GM21723 (cell line): ENCODE results near the gene ESR1.
A peak's percentile ranks its signal among the peaks of the same experiment; 100 is the strongest.

Experiments used
- ATAC-seq: cut with Tn5 transposase; IDR thresholded peaks from one replicate; pipeline ENCODE4 v1.9.1; 2021; ENCODE audit warnings: mild to moderate bottlenecking, moderate library complexity; ENCODE audit not compliant: unreplicated experiment

Gene ESR1

DNA sequence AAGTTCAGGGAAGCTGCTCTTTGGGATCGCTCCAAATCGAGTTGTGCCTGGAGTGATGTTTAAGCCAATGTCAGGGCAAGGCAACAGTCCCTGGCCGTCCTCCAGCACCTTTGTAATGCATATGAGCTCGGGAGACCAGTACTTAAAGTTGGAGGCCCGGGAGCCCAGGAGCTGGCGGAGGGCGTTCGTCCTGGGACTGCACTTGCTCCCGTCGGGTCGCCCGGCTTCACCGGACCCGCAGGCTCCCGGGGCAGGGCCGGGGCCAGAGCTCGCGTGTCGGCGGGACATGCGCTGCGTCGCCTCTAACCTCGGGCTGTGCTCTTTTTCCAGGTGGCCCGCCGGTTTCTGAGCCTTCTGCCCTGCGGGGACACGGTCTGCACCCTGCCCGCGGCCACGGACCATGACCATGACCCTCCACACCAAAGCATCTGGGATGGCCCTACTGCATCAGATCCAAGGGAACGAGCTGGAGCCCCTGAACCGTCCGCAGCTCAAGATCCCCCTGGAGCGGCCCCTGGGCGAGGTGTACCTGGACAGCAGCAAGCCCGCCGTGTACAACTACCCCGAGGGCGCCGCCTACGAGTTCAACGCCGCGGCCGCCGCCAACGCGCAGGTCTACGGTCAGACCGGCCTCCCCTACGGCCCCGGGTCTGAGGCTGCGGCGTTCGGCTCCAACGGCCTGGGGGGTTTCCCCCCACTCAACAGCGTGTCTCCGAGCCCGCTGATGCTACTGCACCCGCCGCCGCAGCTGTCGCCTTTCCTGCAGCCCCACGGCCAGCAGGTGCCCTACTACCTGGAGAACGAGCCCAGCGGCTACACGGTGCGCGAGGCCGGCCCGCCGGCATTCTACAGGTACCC lies at the start of gene ESR1:
Gene ESR1, plus strand, starts transcription at position 170 of the 858 bp plus-strand sequence. Its CDS starts 231 bp downstream, at position 401.
- ATAC-seq, result no peak

GRCh38 chr6:151760486-151760885 lies 47.0 kb upstream of the ESR1 start:
- ATAC-seq, result no peak

GRCh38 chr6:151761851-151762250 lies 45.6 kb upstream of the ESR1 start:
- ATAC-seq, result no peak

DNA sequence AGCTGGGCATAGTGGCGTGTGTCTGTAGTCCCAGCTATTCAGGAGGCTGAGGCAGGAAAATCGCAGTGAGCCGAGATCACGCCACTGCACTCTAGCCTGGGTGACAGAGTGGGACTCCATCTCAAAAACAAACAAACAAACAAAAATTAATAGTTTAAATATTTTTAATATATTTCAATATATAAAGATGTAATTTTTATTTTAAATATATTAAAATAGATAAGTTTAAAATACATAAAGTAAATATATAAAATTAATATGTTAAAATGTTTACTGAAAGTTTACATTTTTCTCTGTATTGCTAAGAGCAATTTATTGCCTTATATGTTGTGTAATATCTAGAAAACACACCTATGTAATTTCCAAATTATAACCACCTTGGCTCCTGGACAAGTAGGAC lies 44.7 kb upstream of the ESR1 start:
- ATAC-seq, result no peak

DNA sequence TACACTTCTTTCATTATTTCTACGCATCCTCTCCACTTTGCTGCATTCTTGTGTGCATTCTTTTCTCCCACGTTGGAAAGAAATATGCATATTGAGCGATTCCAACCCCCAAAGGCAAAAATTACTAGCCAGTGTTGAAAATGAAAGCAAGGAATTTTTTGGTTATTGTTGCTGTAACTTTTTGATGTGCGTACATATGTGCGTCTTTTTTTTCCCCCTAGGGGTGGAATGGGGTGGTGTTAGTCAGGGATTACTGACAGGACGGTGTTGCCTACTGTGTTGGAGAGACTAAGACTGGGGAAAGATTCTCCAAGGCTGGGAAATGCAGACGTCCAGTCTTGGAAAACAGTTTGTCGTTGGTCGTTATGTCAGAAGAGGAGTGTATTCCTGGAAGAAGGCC lies 44.2 kb upstream of the ESR1 start:
- no peak for ATAC-seq

- ATAC-seq, result peak; percentile 81
These were observed 43.4 kb upstream of the ESR1 start for GRCh38 chr6:151763938-151764680.

- ATAC-seq, result peak; percentile 67
These were observed 42.0 kb upstream of the ESR1 start for GRCh38 chr6:151765444-151765886.

GRCh38 chr6:151772446-151772845 lies 35.0 kb upstream of the ESR1 start:
- no peak for ATAC-seq

- ATAC-seq, result no peak
These were observed 34.1 kb upstream of the ESR1 start for GRCh38 chr6:151773382-151773781.

DNA sequence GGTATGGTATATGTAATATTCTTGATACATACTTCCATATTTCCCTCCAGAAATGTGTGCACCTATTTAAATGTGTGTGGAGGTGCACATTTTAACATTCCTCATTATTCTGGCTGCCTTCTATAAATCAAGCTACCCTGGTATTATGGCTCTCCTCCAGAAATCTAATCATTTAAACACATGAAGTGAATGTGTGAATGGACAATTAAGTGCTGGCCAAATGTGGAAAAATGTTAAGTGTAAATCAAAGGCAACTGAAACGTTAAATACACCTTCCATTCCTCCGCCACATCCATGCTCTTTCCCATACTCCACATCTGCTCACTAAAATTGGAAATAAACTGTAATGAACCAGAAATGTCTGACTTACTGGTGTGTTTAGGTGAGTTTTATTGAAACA lies 24.9 kb upstream of the ESR1 start:
- no peak for ATAC-seq

GRCh38 chr6:151783692-151784091 lies 23.8 kb upstream of the ESR1 start:
- no peak for ATAC-seq

- no peak for ATAC-seq
These were observed 22.9 kb upstream of the ESR1 start for GRCh38 chr6:151784441-151785214.

- no peak for ATAC-seq
These were observed 10.5 kb upstream of the ESR1 start for GRCh38 chr6:151796842-151797530.

DNA sequence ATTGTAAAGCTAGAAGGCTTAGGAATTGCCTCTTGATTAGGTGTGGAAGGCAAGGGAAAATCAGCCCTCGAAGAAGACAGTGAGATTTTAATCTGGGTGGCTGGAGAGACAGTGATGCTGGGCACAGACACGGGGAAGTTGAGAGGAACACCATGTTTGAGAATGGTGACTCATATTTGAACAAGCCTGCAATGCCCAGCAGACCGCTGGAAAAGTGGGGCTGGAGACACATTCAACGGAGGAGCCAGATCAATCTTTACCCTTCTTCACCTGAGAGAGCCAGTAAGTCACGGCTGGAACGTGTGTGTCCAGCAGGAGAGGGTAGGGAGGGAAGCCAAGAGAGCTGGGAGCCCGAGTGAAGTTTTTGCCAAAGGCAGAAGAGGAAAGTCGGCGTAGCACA lies 3.7 kb upstream of the ESR1 start:
- no peak for ATAC-seq

DNA sequence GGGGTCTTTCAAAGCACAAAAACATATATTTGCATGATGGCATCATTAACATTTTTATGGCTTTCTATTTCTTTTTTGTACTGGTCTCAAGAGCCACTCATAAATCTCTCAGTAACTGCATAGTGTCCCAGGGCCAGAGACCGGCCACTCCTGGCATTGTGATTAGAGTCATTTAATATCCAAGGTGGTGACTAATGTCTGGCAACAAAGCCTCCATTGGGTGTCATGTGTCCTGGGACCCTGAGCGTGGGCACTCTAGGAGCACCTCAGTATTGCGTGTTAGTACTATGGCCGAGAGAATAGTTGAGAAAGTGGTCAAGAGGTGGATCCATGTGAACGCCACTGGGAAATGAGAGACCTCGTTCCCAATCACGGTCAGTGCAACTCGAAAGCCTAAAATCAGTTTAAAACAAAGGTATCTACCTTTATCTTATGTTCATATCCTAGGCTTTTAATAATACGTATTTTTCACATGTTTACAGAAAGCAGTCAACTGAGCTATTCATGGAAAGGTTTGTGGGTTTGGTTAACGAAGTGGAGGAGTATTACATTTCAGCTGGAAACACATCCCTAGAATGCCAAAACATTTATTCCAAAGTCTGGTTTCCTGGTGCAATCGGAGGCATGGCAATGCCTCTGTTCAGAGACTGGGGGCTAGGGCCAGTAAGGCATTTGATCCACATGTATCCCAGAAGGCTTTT lies 2.7 kb upstream of the ESR1 start:
- no peak for ATAC-seq

- ATAC-seq, result no peak
These were observed 2.1 kb upstream of the ESR1 start for GRCh38 chr6:151805286-151805840.

DNA sequence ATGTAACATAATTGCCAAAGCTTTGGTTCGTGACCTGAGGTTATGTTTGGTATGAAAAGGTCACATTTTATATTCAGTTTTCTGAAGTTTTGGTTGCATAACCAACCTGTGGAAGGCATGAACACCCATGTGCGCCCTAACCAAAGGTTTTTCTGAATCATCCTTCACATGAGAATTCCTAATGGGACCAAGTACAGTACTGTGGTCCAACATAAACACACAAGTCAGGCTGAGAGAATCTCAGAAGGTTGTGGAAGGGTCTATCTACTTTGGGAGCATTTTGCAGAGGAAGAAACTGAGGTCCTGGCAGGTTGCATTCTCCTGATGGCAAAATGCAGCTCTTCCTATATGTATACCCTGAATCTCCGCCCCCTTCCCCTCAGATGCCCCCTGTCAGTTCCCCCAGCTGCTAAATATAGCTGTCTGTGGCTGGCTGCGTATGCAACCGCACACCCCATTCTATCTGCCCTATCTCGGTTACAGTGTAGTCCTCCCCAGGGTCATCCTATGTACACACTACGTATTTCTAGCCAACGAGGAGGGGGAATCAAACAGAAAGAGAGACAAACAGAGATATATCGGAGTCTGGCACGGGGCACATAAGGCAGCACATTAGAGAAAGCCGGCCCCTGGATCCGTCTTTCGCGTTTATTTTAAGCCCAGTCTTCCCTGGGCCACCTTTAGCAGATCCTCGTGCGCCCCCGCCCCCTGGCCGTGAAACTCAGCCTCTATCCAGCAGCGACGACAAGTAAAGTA lies 547 bp upstream of the ESR1 start:
- ATAC-seq, result no peak

- ATAC-seq, result no peak
These were observed 1.1 kb downstream of the ESR1 start for GRCh38 chr6:151808371-151809241.
